Breast epithelium (tissue), 3 donors: ENCODE data around the gene GOLGA6L24.
"Not testable (repeated sequence)": the region's sequence is repeated elsewhere in the genome, so short reads cannot be mapped to it uniquely, and the experiment has no call there.

Source experiments
- CTCF ChIP-seq, 3 donors: fragments of 450-650 bp; IDR thresholded peaks; one replicate each; pipeline ENCODE4 v1.5.1; 2016 to 2017; ENCODE audit warnings: antibody characterized with exemption in 3 of 3, mild to moderate bottlenecking in 3 of 3, moderate library complexity in 3 of 3
- POLR2A ChIP-seq: fragments of 450-650 bp; IDR thresholded peaks from one replicate; pipeline ENCODE4 v1.6.1; 2016; ENCODE audit warnings: antibody characterized with exemption, mild to moderate bottlenecking, moderate library complexity
- POLR2AphosphoS5 ChIP-seq, 3 donors: sonication (generic); formaldehyde crosslinking; IDR thresholded peaks; one replicate each; pipeline ENCODE4 v1.6.1; 2017; ENCODE audit warnings: antibody characterized with exemption in 3 of 3

- not testable (repeated sequence) for TF ChIP-seq POLR2A; CTCF (IDR thresholded peaks at IDR 0.05); POLR2AphosphoS5 (IDR thresholded peaks at IDR 0.05)
These were observed 39.8 kb downstream of the GOLGA6L24 start for GRCh38 chr15:28318122-28318521.
